Karpas-422 (cell line): ENCODE data around the gene NDE1. TPM values are rescaled to one million over a fixed set of nuclear protein-coding genes. Genes with fewer than 3 reads are reported as not detected.
"Not testable (repeated sequence)": the region's sequence is repeated elsewhere in the genome, so short reads cannot be mapped to it uniquely, and the experiment has no call there.

Source experiments
- DNase-seq: peaks from one replicate; pipeline ENCODE4 v3.0.0-alpha.2; 2015
- H2AFZ ChIP-seq: fragments of 200-600 bp; sonication (generic); 2 replicates; pipeline ENCODE4 v1.6.1; 2014; ENCODE audit warnings: antibody characterized with exemption, low read length, mixed read lengths
- H3K27ac ChIP-seq: fragments of 200-600 bp; sonication (generic); 2 replicates; pipeline ENCODE4 v1.5.1; 2014; ENCODE audit warnings: mild to moderate bottlenecking, low read length, moderate library complexity
- H3K27me3 ChIP-seq: fragments of 200-600 bp; sonication (generic); 2 replicates; pipeline ENCODE4 v1.6.1; 2014; ENCODE audit warnings: low read length, mixed read lengths
- H3K36me3 ChIP-seq: fragments of 200-600 bp; sonication (generic); 2 replicates; pipeline ENCODE4 v1.6.1; 2014; ENCODE audit warnings: low read length, mixed read lengths; ENCODE audit not compliant: insufficient read depth
- H3K4me1 ChIP-seq: fragments of 200-600 bp; sonication (generic); 2 replicates; pipeline ENCODE4 v1.6.1; 2014; ENCODE audit warnings: mild to moderate bottlenecking, low read length, mixed read lengths
- H3K4me2 ChIP-seq: fragments of 200-600 bp; sonication (generic); 2 replicates; pipeline ENCODE4 v1.6.1; 2014; ENCODE audit warnings: low read length, low read depth, mild to moderate bottlenecking; ENCODE audit not compliant: poor library complexity, severe bottlenecking
- H3K4me3 ChIP-seq: fragments of 200-600 bp; sonication (generic); 2 replicates; pipeline ENCODE4 v1.5.1; 2014; ENCODE audit warnings: mild to moderate bottlenecking, antibody characterized with exemption, low read length, mixed read lengths
- H3K79me2 ChIP-seq: fragments of 200-600 bp; sonication (generic); 2 replicates; pipeline ENCODE4 v1.6.1; 2014; ENCODE audit warnings: mild to moderate bottlenecking, low read length, mixed read lengths
- H3K9ac ChIP-seq: fragments of 200-600 bp; sonication (generic); 2 replicates; pipeline ENCODE4 v1.6.0; 2014; ENCODE audit warnings: low read length
- H3K9me2 ChIP-seq: fragments of 200-600 bp; sonication (generic), shearing (Covaris generic); replicated peaks from 2 replicates; pipeline ENCODE4 v1.6.0; 2014; ENCODE audit warnings: mild to moderate bottlenecking, low read length, moderate library complexity; ENCODE audit not compliant: insufficient read depth
- H3K9me3 ChIP-seq: fragments of 300-700, 200-600 bp; sonication (generic); 2 replicates; pipeline ENCODE4 v1.6.1; 2014; ENCODE audit warnings: low read length, mixed read lengths
- H4K20me1 ChIP-seq: fragments of 200-600 bp; sonication (generic); 2 replicates; pipeline ENCODE4 v1.6.1; 2014; ENCODE audit warnings: mild to moderate bottlenecking, antibody characterized with exemption, low read length, low read depth; ENCODE audit not compliant: insufficient read depth
- total RNA-seq: library from RNA; depleted of rRNA; stranded (reverse); fragments of >200 nt; shearing (Covaris generic); gene quantifications from 2 replicates; pipeline ENCODE4 v1.2.3, GENCODE V29; 2014; ENCODE audit warnings: low replicate concordance

NDE1 gene
- total RNA-seq, 1 experiment from 2014 or later: 39.4 TPM

DNA sequence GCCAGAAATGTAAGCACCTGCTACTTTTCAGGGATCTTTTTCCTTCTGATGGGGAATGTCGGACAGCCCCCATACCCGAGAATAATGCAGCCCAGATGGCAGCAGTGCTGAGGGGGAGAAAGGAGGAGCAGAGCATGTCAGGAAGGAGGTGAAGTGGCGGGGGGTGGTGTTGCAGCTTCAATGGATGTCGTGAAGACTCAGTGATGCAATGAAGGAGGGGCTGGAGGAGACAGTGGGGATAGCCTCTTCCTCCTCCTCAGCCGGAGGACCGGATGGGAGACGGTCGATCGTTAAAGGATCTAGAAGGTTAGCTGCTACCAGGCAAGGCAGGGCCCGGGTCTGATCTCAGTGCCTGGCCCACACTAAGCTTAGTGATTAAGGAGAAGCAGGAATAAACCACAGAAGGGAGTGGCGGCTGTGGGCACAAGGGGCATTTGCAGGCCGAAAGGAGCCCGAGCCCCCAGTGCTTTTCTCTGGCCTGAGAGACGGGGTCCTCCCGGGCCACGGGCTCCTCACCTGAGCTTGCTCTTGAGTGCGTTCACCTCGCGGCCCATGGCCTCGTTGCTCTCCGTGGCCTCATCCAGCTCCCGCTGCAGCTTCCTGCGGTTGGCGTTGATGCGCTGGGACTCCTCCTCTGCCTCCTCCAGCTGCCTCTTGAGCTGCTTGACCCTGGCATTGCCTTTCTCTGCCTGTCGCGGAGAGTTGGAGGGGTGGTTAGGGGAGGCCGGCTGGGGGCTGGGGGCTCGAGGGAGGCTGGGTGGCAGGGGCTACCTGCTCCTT is 64.5 kb downstream of the NDE1 start:
- no peaks in the 10 kb centered on the region for H3K79me2 ChIP-seq
- no peaks in the 10 kb centered on the region for H3K4me1 ChIP-seq
- no peaks in the 10 kb centered on the region for H3K27me3 ChIP-seq
- H3K9me3 ChIP-seq: no peaks in the 10 kb centered on the region
- H2AFZ ChIP-seq: no peak overlapping the region
- no peak overlapping the region for H3K4me2 ChIP-seq
- no peaks in the 10 kb centered on the region for H4K20me1 ChIP-seq
- no peaks in the 10 kb centered on the region for H3K36me3 ChIP-seq
- H3K27ac ChIP-seq: no peak overlapping the region
- H3K4me3 ChIP-seq: no peak overlapping the region
- no peak overlapping the region for H3K9ac ChIP-seq
- H3K9me2 ChIP-seq: no peaks in the 10 kb centered on the region
- DNase-seq: no peak

DNA sequence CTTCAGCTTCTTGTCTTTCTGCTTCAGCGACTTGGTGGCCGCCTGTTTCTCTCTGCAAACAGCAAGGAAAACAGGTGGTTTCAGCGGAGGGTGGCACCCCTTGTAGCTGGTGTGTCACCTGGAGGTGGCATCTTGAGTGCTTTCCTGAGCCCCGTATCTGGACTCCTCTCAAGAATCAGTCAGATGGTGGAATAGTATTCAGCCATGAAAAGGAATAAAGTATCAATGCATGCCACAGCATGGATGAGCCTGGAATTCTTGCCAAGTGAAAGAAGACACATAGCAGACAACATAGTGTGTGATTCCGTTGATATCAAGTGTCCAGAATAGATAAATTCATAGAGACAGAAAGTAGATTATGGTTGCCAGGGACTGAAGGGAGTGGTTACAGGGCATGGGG is 65.2 kb downstream of the NDE1 start:
- Histone ChIP-seq H3K27me3 (no peaks in the 10 kb centered on the region), H3K4me2 (no peak overlapping the region), H3K9me3 (no peaks in the 10 kb centered on the region), H3K4me3 (no peak overlapping the region), H3K36me3 (no peaks in the 10 kb centered on the region), H3K9me2 (no peaks in the 10 kb centered on the region), H3K27ac (no peak overlapping the region), H4K20me1 (no peaks in the 10 kb centered on the region), H3K4me1 (no peaks in the 10 kb centered on the region), H3K79me2 (no peaks in the 10 kb centered on the region), H2AFZ (no peak overlapping the region), H3K9ac (no peak overlapping the region)
- DNase-seq: no peak

DNA sequence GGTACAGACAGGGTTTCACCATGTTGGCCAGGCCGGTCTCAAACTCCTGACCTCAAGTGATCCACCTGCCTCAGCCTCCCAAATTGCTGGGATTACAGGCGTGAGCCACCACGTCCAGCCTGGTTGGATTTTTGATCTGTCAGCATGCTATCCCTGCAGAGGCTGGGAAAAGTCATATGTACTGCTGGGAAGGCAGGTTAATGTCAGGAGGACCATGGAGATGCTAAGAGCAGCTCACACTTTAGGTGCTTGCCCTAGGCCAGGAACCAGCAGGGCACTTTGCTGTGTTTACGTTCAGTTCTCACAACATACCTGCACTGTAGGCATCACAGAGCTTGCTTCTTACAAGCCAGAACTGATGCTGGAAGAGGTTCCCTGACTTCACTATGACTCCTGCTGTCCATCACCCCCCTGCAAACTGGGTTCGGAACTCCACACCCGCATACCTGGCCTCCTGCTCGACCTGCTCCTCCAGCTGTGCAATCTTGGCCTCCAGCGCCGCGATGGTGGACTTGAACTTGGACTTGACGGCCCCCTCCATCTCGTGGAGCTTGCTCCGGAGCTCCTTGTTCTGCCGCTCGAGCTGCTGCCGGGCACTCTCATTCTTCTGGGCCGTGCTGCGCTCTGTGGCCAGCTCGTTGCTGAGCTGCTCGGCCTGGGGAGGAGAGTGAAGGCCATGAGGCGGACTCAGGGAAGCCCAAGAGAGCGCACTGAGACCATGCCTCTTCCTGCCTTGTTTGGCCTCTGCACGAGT is 66.8 kb downstream of the NDE1 start:
- no peak for DNase-seq
- H3K9me3 ChIP-seq: no peaks in the 10 kb centered on the region
- no peak overlapping the region for H3K4me2 ChIP-seq
- H3K4me3 ChIP-seq: no peak overlapping the region
- no peak overlapping the region for H3K9ac ChIP-seq
- no peaks in the 10 kb centered on the region for H3K79me2 ChIP-seq
- H4K20me1 ChIP-seq: no peaks in the 10 kb centered on the region
- no peak overlapping the region for H3K27ac ChIP-seq
- no peaks in the 10 kb centered on the region for H3K27me3 ChIP-seq
- H3K36me3 ChIP-seq: no peaks in the 10 kb centered on the region
- no peaks in the 10 kb centered on the region for H3K9me2 ChIP-seq
- H3K4me1 ChIP-seq: no peaks in the 10 kb centered on the region
- H2AFZ ChIP-seq: no peak overlapping the region

DNA sequence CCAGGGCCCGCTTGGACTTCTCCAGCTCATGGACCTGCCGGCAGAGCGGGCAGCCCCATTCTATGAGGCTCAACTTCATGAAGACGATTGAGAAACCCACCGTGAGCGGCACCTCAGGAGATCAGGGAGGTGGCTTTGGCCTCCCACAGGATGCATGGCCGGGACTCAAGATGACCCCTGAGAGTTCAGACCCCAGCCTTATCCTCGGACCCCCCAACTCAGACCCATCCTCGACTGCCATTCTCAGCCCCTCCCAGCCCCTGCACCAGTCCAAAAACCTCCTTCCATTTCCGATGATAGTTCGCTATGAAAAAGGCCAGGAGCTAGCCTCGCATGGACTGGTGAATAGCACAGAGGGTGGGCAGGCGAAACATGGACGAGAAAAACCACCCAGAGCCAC is 71.0 kb downstream of the NDE1 start:
- Histone ChIP-seq H3K9me3 (no peaks in the 10 kb centered on the region), H3K4me3 (no peak overlapping the region), H3K36me3 (no peaks in the 10 kb centered on the region), H3K27me3 (no peaks in the 10 kb centered on the region), H3K4me2 (no peak overlapping the region), H3K79me2 (no peaks in the 10 kb centered on the region), H3K4me1 (no peaks in the 10 kb centered on the region), H3K9ac (no peak overlapping the region), H3K9me2 (no peaks in the 10 kb centered on the region), H3K27ac (no peak overlapping the region), H4K20me1 (no peaks in the 10 kb centered on the region), H2AFZ (no peak overlapping the region)
- no peak for DNase-seq

DNA sequence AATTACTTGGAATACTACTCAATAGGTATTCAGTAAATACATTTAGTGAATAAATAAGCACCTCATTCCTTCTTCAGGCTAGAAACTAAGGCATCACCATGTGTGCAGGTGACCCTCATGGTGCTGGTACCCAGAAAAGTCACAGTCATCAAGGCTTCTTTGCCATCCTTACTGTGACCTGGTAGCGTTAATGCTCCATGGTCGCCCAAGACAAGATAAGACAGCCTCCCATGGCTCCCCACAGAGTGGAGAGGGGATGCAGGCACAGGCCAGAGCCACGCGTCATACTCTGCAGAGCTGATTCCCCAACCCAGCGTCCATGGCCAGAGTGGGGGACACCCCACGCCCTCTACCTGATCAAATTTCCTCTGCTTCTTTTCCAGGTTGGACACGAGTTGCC is 73.8 kb downstream of the NDE1 start:
- no peak overlapping the region for H2AFZ ChIP-seq
- no peaks in the 10 kb centered on the region for H3K79me2 ChIP-seq
- H3K27ac ChIP-seq: no peak overlapping the region
- H3K27me3 ChIP-seq: no peaks in the 10 kb centered on the region
- no peaks in the 10 kb centered on the region for H3K9me3 ChIP-seq
- H3K9me2 ChIP-seq: no peaks in the 10 kb centered on the region
- H3K36me3 ChIP-seq: no peaks in the 10 kb centered on the region
- no peaks in the 10 kb centered on the region for H3K4me1 ChIP-seq
- no peak overlapping the region for H3K4me2 ChIP-seq
- no peak overlapping the region for H3K4me3 ChIP-seq
- no peak overlapping the region for H3K9ac ChIP-seq
- H4K20me1 ChIP-seq: no peaks in the 10 kb centered on the region
- no peak for DNase-seq

DNA sequence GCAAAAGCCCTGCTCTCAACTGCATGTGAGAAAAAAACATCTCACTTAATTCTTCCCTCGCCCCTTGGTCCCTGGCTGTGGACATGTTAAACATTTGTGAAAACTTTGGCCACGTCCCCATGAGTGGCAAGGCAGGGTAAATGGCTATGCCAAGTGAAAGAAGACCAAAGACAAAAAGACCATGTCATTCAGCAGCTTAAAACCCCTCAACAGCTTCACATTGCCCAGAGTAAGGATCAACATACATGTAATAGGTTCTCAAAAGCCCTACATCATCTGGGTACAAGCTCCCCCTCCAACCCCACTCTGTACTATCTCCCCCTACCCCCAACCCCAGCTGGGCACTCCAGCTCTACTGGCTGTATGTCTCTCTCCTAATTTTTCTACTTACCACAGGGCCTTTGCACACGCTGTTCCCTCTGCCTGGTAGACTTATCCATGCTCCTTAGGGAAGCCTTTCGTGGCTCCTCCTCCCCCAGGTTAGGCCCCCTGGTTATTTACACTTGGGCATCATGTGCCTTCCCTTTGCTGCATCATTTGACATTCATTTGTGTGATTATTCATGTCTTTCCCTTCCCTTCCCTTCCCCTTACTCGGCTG is 75.7 kb downstream of the NDE1 start:
- Histone ChIP-seq H4K20me1 (no peaks in the 10 kb centered on the region), H3K27me3 (no peaks in the 10 kb centered on the region), H3K36me3 (no peaks in the 10 kb centered on the region), H2AFZ (no peak overlapping the region), H3K9me3 (no peaks in the 10 kb centered on the region), H3K4me1 (no peaks in the 10 kb centered on the region), H3K4me3 (no peak overlapping the region), H3K9ac (no peak overlapping the region), H3K4me2 (no peak overlapping the region), H3K27ac (no peak overlapping the region), H3K79me2 (no peaks in the 10 kb centered on the region), H3K9me2 (no peaks in the 10 kb centered on the region)
- DNase-seq: no peak

DNA sequence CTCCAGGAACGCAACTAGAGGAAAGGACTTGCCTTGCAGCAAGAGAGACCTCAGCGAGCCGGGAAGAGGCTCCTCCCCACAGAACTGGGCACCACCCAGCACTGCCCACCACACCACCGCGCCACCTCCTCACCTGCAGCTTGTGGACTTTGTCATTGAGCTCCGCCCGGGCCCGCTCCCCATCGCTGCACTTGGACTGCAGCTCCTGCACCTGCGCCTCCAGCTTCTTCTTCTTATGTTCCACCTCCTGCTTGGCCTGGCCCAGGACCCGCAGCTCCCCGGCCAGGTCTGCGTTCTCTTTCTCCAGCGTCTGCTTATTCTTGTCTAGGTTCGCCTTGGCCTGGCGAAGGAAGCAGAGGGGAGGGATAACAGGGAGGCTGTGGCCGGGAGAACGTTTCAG is 76.7 kb downstream of the NDE1 start:
- Histone ChIP-seq H3K4me2 (no peak overlapping the region), H3K4me1 (no peaks in the 10 kb centered on the region), H2AFZ (no peak overlapping the region), H3K27me3 (no peaks in the 10 kb centered on the region), H3K9ac (no peak overlapping the region), H3K9me2 (no peaks in the 10 kb centered on the region), H3K4me3 (no peak overlapping the region), H3K9me3 (no peaks in the 10 kb centered on the region), H3K36me3 (no peaks in the 10 kb centered on the region), H4K20me1 (no peaks in the 10 kb centered on the region), H3K79me2 (no peaks in the 10 kb centered on the region), H3K27ac (no peak overlapping the region)
- no peak for DNase-seq

DNA sequence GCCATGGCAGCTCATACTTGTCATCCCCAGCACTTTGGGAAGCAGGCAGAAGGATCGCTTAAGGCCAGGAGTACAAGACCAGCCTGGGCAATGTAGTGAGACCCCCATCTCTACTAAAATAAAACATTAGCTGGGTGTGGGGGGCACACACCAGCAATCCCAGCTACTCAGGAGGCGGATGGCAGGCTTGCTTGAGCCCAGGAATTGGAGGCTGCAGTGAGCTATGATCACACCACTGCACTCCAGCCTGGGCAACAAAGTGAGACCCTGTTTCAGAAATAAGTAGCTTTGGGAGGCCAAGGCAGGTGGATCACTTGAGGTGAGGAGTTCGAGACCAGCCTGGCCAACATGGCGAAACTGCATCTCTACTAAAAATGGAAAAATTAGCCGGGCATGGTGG is 77.7 kb downstream of the NDE1 start:
- H3K4me2 ChIP-seq, H3K36me3 ChIP-seq, H3K4me3 ChIP-seq, H2AFZ ChIP-seq, H4K20me1 ChIP-seq, H3K9me2 ChIP-seq, H3K27me3 ChIP-seq, H3K79me2 ChIP-seq, DNase-seq, H3K4me1 ChIP-seq, H3K27ac ChIP-seq, H3K9ac ChIP-seq, H3K9me3 ChIP-seq: not testable (repeated sequence)
